ENCODE results near the gene LYG1.
"Not testable (repeated sequence)": the region's sequence is repeated elsewhere in the genome, so short reads cannot be mapped to it uniquely, and the experiment has no call there.

LYG1 gene

GRCh38 chr2:99301097-99301496, at the start of gene LYG1:
TSS of gene LYG1 (minus strand) at chr2:99301197. CDS start at chr2:99295670, 5,527 bp downstream.
- DNase-seq (ENCODE audit: low read depth), result not testable (repeated sequence)

GRCh38 chr2:99350194-99350593, 49.2 kb upstream of the LYG1 start:
- DNase-seq (ENCODE audit: low read depth), result no peak

- no peak for DNase-seq (ENCODE audit: low read depth)
Measured at GRCh38 chr2:99348173-99348572, 47.2 kb upstream of the LYG1 start.

DNA sequence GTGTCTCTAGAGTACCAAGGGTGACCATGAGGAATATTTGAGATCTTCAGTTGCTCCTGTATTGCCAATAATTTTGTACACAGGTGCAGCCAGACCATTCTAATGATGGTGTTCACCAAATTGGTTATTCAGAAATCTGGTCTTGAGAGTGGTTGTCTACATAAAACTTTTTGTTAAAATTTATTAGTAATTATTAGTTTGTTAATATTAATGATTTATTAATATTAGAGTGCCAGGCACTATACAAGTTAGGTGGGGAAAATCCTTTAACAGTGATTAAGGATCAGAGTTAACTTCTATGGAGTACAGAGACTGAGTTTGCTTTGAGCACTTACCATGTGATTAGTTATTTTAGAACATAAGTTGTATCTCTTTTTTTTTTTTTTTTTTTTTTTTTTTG, 45.2 kb upstream of the LYG1 start:
- DNase-seq (ENCODE audit: low read depth), result no peak

DNA sequence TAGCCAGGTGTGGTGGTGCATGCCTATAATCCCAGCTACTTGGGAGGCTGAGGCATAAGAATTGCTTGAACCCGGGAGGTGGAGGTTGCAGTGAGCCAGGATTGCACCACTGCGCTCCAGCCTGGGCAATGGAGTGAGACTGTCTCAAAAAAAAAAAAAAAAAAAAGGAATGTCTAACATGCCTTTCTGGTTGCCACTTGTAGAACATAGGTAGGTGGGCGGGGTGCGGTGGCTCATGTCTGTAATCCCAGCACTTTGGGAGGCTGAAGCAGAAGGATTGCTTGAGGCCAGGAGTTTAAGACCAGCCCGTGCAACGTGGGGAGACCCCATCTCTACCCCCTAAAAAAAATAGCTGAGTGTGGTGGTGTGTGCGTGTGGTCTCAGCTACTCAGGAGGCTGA, 44.4 kb upstream of the LYG1 start:
- not testable (repeated sequence) for DNase-seq (ENCODE audit: low read depth)

- no peak for DNase-seq (ENCODE audit: low read depth)
Measured at GRCh38 chr2:99342536-99342935, 41.5 kb upstream of the LYG1 start.

DNA sequence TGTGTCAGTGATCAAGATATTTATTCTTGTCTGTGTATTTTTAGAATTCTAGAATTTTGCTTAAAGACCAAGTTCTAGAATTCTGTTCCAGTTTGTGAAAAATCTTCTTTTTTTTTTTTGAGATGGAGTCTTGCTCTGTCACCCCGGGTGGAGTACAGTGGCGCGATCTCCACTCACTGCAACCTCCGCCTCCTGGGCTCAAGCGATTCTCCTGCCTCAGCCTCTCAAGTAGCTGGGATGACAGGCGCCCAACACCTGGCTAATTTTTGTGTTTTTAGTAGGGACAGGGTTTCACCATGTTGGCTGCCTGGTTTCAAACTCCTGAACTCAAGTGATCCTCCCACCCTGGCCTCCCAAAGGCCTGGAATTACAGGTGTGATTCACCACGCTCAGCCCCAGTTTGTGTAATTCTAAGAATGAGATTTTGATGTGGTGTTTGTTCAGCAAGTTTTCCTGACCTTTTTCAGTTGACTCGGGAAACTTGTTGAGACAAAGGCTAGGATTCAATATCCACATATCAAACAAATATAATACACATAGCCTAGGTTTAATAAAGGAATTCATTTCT, 39.8 kb upstream of the LYG1 start:
- DNase-seq (ENCODE audit: low read depth), result no peak

DNA sequence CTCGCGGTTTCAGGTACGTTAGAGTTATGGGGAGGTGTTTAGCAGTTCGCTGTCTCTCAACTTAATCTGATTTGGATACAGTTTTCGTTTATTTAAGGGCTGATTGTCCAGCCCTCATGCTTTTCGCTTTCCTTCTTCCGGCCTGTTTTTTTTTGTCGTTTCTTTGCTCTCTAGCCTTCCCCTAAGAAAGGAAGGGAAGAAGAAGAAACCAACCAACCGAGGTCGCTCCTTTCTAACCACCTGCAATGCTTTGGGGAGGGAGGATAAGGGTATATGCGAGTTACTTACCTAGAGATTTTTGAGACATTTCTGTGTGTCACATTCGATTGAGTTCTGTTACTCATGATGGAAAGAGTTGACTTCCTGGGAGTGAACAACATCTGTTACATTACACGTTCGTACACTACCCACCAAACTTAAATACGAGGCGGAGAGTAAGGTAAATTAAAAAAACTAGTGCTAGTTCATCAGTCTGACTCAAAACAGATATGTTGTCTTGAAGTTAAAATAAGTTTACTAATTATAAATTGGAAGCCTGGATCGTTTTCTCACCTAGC, 37.1 kb upstream of the LYG1 start:
- no peak for DNase-seq (ENCODE audit: low read depth)

DNA sequence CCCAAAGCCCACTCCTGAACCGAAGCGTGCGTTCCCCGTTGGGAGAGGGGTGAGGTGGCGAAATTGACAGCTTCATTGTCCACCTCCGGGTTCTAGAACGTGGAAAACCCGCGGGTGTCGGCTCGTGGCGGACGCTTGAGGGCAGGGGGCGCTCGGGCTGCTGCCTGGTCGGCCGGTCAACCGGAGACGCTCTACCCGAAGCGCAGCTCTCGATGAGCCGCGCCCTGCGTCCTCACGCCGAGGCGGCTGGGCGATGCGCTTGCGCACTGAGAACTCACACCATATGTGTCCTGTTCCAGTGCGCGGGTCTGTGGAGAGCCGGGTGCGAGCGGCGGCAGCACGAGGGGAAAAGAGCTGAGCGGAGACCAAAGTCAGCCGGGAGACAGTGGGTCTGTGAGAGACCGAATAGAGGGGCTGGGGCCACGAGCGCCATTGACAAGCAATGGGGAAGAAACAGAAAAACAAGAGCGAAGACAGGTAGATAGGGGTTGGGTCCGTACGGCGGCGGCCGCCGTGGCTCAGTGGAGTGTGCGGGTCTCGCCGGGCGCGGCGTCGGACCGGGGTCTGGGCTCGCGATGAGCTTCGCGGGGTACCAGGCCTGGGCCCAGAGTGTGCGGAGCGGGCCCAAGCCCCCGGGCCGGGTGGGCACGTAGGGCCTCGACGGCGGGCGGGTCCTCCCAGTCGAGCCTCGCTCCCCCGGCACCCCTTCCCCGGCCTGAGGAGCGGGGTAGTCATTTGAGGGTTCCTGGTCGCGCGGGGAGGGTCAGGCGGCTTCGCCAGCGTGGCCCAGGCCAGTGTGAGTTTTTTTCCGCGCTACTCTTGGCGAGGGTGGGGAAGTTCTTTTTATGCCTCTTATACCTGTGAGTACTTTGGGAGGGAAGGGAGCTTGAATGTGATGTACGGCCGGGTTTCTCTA, 36.4 kb upstream of the LYG1 start, which contains the start of gene EIF5B:
EIF5B (plus strand) TSS at position 277 of the 916 bp plus-strand sequence; CDS start at position 443, 166 bp downstream.
- DNase-seq (ENCODE audit: low read depth), result peak; percentile 95

DNA sequence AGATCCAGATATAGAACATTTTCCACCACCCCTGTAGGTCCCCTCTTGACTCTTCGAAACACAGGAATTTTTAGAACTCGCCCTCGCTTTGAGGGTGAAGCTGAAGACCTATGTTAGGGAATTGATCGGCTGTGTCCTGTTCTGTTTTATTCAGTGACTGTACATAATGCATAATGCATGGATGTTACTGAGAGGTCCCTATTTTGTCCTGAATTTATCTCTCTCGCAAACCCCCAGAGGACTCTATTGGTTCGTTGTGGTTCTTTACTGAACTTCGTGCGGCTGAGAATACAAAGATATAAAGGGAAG, 35.8 kb upstream of the LYG1 start:
- DNase-seq (ENCODE audit: low read depth), result no peak

GRCh38 chr2:99335911-99336803, 35.2 kb upstream of the LYG1 start, which contains the start of gene TXNDC9:
TSS of gene TXNDC9 (minus strand) at chr2:99336333. CDS start at chr2:99333210, 3,123 bp downstream.
- DNase-seq (ENCODE audit: low read depth), result peak; percentile 99

DNA sequence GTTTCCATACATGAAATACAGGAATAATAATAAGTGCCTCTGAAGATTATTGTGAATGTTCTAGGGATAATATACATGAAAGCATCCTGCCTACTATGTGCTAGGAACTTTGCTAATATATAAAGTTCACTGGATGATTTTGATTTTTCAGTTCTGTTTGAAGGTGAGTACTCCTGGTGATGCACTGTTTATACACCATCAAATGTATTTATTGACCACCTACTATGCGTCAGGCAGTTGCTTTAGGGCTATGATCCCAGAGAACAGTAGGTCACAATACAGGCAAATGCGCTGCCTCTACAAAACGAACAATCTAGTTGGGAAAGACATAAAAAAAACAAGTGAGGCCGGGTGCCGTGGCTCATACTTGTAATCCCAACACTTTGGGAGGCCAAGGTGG, 24.4 kb upstream of the LYG1 start:
- no peak for DNase-seq (ENCODE audit: low read depth)

- DNase-seq (ENCODE audit: low read depth), result not testable (repeated sequence)
Measured at GRCh38 chr2:99317873-99318200, 16.8 kb upstream of the LYG1 start.

DNA sequence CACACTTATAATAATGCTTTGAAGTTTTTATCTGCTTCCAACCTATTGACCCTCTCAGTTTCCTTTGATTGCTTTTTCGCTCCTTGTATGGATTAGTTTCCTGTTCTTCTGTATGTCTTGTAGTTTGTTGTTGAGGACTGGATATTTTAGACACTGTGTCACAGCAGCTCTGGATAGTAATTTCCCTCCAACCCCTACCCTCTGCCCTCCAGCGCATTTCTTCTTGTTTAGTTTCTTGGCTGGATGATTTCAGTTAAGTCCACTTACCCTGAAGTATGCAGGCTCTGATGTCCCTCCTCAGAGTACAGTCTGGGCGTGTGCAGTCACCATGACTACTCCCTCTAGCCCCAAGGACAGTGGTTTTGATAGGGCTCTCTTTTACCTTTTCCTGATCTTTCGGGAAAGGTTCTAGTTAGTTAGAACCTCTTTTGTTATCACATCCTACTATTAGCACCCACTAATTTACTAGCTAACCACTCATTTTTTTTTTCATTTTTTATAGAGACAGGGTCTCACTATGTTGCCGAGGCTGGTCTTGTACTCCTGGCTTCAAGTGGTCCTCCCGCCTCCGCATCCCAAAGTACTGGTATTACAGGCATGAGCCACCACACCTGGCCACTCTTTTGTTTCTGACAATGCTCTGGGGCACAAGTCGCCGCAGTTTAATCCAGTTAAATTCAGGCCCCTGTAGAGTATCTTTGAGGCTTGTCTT, 16.3 kb upstream of the LYG1 start:
- DNase-seq (ENCODE audit: low read depth), result no peak

- no peak for DNase-seq (ENCODE audit: low read depth)
Measured at GRCh38 chr2:99299580-99299979, 1.4 kb downstream of the LYG1 start.

DNA sequence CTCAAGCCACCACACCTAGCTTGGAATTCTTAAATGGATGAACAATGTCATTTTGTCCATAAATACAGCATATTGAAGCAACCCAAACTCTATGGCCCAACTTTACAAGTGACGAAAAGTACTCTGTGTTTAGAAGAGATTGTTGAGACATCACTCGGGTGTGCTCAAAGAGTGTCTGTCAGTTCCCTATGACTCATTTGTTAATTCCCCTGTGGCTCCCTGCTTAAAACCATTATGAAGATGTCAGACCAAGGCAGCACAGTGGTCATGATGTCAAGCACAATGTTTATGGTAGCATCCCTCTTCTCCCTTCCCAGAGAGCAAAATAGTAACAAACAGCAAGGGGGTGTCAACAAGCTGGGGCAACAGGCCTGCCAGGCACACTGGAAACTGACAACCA, 3.0 kb downstream of the LYG1 start:
- DNase-seq (ENCODE audit: low read depth), result peak; percentile 5

- no peak for DNase-seq (ENCODE audit: low read depth)
Measured at GRCh38 chr2:99285526-99285925, 15.5 kb downstream of the LYG1 start.

DNA sequence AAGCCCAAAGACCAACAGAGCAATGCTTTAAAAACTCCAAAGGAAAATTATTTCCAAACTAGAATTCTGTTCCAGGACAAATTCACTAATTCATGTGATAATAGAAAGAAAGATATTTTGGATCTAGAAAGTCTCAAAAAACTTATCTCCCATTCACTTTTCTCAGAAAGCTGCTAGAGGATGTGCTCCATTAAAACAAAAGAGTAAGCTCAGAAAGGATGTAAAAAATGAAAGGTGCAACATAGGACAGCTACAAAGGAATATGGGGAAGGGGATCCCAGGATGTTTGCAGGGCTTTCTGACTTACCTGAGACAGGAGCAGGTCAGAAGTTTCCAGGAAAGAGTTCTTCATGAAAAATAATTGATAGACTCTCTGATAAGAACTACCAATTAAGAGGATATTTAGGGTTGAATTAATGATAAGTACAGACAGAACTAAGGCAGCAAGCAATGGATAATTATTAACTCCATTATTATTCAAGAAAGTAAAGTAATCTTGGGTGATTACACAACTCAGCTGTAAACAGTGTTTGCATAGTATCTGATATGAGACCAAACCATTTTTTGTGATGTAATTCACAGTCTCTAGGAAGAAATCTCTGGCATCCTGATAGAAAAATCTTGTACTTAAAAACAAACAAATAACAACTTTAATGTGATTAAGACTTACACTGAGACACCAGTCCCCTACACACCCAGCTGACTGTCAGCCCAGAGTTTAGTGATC, 20.9 kb downstream of the LYG1 start:
- DNase-seq (ENCODE audit: low read depth), result no peak

GRCh38 chr2:99278793-99279291, 22.2 kb downstream of the LYG1 start:
- DNase-seq (ENCODE audit: low read depth), result peak; percentile 68

DNA sequence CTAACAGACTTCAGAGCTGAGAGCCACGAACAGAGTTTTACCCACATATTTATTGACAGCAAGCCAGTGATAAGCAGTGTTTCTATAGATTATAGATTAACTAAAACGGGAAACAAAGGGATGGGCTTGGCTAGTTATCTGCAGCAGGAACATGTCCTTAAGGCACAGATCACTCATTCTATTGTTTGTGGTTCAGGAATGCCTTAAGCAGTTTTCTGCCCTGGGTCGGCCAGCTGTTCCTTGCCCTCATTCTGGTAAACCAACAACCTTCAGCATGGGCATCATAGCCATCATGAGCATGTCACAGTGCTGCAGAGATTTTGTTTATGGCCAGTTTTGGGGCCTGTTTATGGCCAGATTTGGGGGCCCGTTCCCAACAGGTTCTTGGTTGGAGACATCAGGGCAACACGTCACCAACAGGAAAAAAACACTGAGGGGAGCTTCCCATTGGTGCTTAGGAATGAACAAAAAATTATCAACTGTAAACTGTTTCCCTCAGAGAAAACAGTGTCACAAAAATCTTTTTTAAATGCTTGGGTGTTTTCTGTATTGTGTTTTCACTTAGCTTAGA, 22.7 kb downstream of the LYG1 start:
- not testable (repeated sequence) for DNase-seq (ENCODE audit: low read depth)
